PFSK-1 (cell line): ENCODE data around the gene RNF220.

ENCODE experiments used
- POLR2AphosphoS5 ChIP-seq: IDR thresholded peaks from 2 replicates; pipeline ENCODE4 v1.6.1; 2012; ENCODE audit warnings: low read depth, mild to moderate bottlenecking, control low read depth, low read length, moderate library complexity
- TAF1 ChIP-seq: IDR thresholded peaks from 2 replicates; pipeline ENCODE4 v1.6.1; 2012; ENCODE audit warnings: low read length, control low read depth, borderline replicate concordance; ENCODE audit not compliant: insufficient read depth

DNA sequence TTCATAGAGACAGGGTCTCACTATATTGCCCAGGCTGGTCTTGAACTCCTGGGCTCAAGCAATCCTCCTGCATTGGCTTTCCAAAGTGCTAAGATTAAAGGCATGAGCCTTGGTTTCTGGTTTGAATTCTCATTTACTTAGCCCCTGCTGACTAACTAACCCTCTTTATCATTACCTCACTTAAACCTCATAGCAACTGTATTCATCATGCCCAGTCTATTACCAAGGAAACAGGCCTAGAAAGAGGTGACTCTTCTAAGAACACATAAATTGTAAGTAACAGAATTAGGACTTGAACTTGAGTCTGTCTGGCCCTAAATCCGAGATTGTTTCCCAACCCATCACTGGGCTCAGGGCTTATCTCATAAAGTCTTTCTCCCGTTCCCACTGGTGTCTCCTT is 225.1 kb downstream of the RNF220 start:
- no peak for TF ChIP-seq POLR2AphosphoS5
- no peak for TF ChIP-seq TAF1
